ENCODE results near the gene SAP30.

DNA sequence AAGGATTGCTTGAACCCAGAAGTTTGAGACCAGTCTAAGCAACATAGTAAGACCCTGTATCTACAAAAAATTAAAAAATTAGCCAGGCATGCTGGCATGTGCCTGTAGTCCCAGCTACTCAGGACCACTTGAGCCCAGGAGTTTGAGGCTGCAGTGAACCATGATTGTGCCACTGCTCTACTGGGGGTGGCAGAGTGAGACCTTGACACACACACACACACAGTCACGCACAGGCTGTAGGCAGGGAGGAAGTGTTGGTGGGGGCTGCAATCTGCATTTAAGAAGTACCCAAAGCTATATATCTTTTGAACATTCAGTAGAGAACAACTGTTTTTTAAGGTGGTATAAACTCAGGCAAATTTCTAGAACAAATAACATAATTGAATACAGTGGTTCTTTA lies 20.9 kb downstream of the SAP30 start:
- TF ChIP-seq USF2 (CRISPR knock-in tag; IDR thresholded peaks at IDR 0.05): no peak
- no peak for TF ChIP-seq ZNF707 (CRISPR knock-in tag; conservative IDR thresholded peaks at IDR 0.05)
- TF ChIP-seq RCOR1 (IDR thresholded peaks at IDR 0.05; ENCODE audit: borderline replicate concordance in 1 of 2, low read depth in 2 of 2, low read length in 2 of 2): no peak
- no peak for TF ChIP-seq ZNF121 (CRISPR knock-in tag; conservative IDR thresholded peaks at IDR 0.05)
- TF ChIP-seq NR2C1 (IDR thresholded peaks at IDR 0.05): no peak
- no peak for TF ChIP-seq NR2C1 (tag; IDR thresholded peaks at IDR 0.05)
- no peak for TF ChIP-seq MAFK (IDR thresholded peaks at IDR 0.05; ENCODE audit: low read length)
- TF ChIP-seq PATZ1 (CRISPR knock-in tag; IDR thresholded peaks at IDR 0.05; ENCODE audit: borderline replicate concordance): no peak
